Peyer's patch (tissue), 4 donors: ENCODE measurements around the gene IGFBP3. TPM values are rescaled to one million over a fixed set of nuclear protein-coding genes. Genes with fewer than 3 reads are reported as not detected.

Experiments
- DNase-seq, 3 donors: peaks; one replicate each; pipeline ENCODE4 v3.0.0-alpha.2; 2017 to 2019
- H3K27ac ChIP-seq, 4 donors: fragments of 200-600 bp; sonication (generic); one replicate each; pipeline ENCODE4 v1.5.1; 2016 to 2019
- H3K27me3 ChIP-seq, 2 donors: fragments of 200-600 bp; sonication (generic); one replicate each; pipeline ENCODE4 v1.5.1; 2019
- H3K36me3 ChIP-seq, 3 donors: fragments of 200-600 bp; sonication (generic); one replicate each; pipeline ENCODE4 v1.5.1; 2016 to 2019
- H3K4me1 ChIP-seq, 4 donors: fragments of 200-600 bp; sonication (generic); one replicate each; pipeline ENCODE4 v1.5.1; 2016 to 2019
- H3K4me3 ChIP-seq, 4 donors: fragments of 200-600 bp; sonication (generic); 1 replicate in 3 of 4; 2 replicates in 1 of 4; pipeline ENCODE4 v1.5.1; 2016 to 2019; ENCODE audit warnings: mild to moderate bottlenecking in 1 of 4
- H3K9me3 ChIP-seq, 4 donors: fragments of 200-600 bp; sonication (generic); one replicate each; pipeline ENCODE4 v1.5.1; 2016 to 2019; ENCODE audit warnings: mild to moderate bottlenecking in 1 of 4
- POLR2A ChIP-seq, 2 donors: fragments of 450-650 bp; IDR thresholded peaks; one replicate each; pipeline ENCODE4 v1.5.1; 2017; ENCODE audit warnings: antibody characterized with exemption in 2 of 2, mild to moderate bottlenecking in 2 of 2, moderate library complexity in 2 of 2
- total RNA-seq, 4 donors: library from RNA; depleted of rRNA; stranded (reverse); fragments of >200 nt; gene quantifications; one replicate each; pipeline ENCODE4 v1.1.0, GENCODE V29; 2016
- TF ChIP-seq, protein P1 (sequence below), 6 experiments: fragments of 450-650 bp in 4 of 6; fragments of 200-600 bp in 2 of 6; sonication (generic) in 1 of 6; IDR thresholded peaks; one replicate each; pipeline ENCODE4 v1.5.1; 2017 to 2019; ENCODE audit warnings: antibody characterized with exemption in 6 of 6, mild to moderate bottlenecking in 3 of 6, moderate library complexity in 1 of 6

Gene IGFBP3
- total RNA-seq, 4 donors from 2014 or later, result 14.4 to 82.2 (median 35.1) TPM

DNA sequence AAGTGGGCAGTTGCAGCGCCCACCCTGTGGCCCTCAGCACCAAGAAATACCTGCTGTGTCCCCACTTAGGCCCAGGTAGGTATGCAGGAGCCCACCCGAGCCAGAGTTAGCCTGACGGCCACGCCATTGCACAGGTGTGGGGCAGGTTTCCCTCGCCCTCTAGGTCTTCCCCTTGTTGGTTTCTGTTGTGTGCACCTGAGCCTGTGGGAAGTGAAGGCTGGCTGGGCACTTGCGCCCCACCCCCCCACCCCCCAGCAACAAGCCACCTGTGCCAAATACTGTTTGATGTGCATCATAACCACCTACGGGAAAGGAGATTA is 48.1 kb downstream of the IGFBP3 start, which contains the start of gene CCDC201:
Gene CCDC201, minus strand, starts transcription at position 48 of the 320 bp plus-strand sequence. CDS start 75 bp downstream, outside the sequence.
- Histone ChIP-seq H3K27ac (no peak within 1 kb of the TSS), H3K4me1 (no peaks in the 10 kb centered on the region), H3K27me3 (no peaks in the 10 kb centered on the region), H3K36me3 (no peaks in the 10 kb centered on the region), H3K4me3 (no peak within 1 kb of the TSS), H3K9me3 (peaks cover 0 to 1% (median 0%) of the 10 kb centered on the region in 4 donors)
- TF ChIP-seq, protein P1, sequence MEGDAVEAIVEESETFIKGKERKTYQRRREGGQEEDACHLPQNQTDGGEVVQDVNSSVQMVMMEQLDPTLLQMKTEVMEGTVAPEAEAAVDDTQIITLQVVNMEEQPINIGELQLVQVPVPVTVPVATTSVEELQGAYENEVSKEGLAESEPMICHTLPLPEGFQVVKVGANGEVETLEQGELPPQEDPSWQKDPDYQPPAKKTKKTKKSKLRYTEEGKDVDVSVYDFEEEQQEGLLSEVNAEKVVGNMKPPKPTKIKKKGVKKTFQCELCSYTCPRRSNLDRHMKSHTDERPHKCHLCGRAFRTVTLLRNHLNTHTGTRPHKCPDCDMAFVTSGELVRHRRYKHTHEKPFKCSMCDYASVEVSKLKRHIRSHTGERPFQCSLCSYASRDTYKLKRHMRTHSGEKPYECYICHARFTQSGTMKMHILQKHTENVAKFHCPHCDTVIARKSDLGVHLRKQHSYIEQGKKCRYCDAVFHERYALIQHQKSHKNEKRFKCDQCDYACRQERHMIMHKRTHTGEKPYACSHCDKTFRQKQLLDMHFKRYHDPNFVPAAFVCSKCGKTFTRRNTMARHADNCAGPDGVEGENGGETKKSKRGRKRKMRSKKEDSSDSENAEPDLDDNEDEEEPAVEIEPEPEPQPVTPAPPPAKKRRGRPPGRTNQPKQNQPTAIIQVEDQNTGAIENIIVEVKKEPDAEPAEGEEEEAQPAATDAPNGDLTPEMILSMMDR (IDR thresholded peaks at IDR 0.05), result no peak
- no peak for TF ChIP-seq POLR2A (IDR thresholded peaks at IDR 0.05)
- no peak for DNase-seq

DNA sequence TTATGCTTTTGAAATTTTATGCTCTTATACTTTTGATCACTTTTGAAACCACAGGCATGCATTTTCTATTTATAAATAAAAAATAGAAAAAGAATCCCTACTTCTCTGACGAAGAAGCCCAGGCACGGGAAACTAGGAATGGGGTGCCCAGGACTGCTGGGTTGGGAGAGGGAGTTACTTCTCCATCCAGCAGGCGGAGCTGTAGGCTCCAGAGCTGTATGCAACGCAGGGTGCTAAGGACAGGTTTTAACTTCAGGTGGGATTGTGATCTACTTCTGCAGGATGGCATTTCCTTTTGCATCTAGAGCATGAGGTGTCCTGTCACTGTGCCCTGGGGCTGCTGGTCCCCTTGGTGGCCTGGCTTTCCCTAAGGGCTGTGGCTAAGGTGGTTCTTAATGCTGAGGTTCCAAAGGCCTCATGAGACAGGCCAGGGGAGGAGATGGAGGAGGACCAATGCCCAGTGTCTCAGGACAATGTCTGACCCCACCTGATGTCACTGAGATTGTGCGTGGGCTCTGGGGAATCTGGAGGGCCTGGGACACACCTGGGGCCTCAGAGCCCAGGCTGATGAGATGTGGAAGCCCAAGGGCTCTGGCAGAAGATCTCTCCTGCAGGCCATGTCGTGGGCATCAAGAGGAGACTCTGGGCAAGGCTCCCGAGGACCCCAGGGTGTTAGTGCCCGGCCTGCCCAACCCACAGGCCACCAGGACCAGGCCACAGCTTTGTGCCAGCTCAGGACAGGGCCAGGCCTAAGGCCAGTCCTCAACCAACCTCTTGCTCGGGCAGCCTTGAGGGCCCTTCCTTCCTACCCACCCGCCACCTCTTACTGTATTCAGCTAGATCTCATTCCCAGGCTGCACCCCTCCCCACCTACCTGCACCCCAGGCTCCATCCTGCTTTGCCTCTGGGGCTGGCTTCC is 48.7 kb downstream of the IGFBP3 start:
- no peaks in the 10 kb centered on the region for H3K4me1 ChIP-seq
- DNase-seq, result no peak
- no peak overlapping the region for H3K4me3 ChIP-seq
- H3K27ac ChIP-seq, result no peak overlapping the region
- no peak for TF ChIP-seq POLR2A (IDR thresholded peaks at IDR 0.05)
- TF ChIP-seq, protein P1 (IDR thresholded peaks at IDR 0.05), result peak in 2 of 6 experiments; percentile 16 to 18
- H3K27me3 ChIP-seq, result no peaks in the 10 kb centered on the region
- no peaks in the 10 kb centered on the region for H3K9me3 ChIP-seq
- H3K36me3 ChIP-seq, result no peaks in the 10 kb centered on the region

DNA sequence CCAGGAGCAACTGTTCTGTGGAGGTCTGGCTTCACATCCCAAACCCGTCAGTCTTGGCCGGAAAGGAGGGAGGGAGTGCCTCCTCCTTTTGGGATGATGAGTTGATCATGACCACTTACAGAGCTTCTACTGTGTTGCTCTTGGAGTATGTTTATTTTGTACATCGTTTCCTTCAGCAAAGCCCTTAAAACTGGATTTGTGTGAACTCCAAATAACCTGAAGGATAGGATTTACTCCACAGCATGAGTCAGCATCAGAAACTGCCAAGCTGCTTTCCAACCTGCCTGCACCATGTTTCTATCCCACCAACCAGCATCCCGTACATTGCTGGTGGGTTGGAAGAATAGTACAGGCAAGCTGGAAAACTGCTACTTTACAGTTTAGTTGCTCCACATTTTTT is 51.6 kb downstream of the IGFBP3 start:
- no peaks in the 10 kb centered on the region for H3K4me1 ChIP-seq
- no peaks in the 10 kb centered on the region for H3K9me3 ChIP-seq
- no peaks in the 10 kb centered on the region for H3K27me3 ChIP-seq
- TF ChIP-seq, protein P1 (IDR thresholded peaks at IDR 0.05), result no peak
- TF ChIP-seq POLR2A (IDR thresholded peaks at IDR 0.05), result no peak
- H3K27ac ChIP-seq, result no peak overlapping the region
- no peaks in the 10 kb centered on the region for H3K36me3 ChIP-seq
- no peak overlapping the region for H3K4me3 ChIP-seq
- no peak for DNase-seq

DNA sequence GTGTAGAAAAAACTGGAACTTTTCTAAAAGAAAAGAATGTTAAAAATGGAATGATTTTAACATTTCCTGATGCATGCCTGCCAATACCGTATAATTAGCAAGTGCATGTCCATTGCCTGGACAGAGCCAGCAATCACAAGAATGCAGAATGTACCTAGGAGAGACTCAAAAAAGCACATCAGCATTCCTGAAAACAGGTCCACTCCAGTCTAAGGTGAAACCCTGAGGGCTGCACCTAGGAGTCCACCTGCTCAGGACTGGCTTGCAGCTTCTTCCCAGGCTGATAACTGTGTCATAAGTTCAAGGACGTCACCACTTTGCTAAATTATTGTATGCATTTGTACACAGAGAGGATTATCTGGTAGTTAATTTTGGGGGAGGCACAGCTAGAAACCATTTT is 53.6 kb downstream of the IGFBP3 start:
- DNase-seq, result no peak
- Histone ChIP-seq H3K36me3 (no peaks in the 10 kb centered on the region), H3K4me3 (no peak overlapping the region), H3K9me3 (no peaks in the 10 kb centered on the region), H3K4me1 (no peaks in the 10 kb centered on the region), H3K27ac (no peak overlapping the region), H3K27me3 (no peaks in the 10 kb centered on the region)
- TF ChIP-seq POLR2A (IDR thresholded peaks at IDR 0.05), result no peak
- TF ChIP-seq, protein P1 (IDR thresholded peaks at IDR 0.05), result no peak

DNA sequence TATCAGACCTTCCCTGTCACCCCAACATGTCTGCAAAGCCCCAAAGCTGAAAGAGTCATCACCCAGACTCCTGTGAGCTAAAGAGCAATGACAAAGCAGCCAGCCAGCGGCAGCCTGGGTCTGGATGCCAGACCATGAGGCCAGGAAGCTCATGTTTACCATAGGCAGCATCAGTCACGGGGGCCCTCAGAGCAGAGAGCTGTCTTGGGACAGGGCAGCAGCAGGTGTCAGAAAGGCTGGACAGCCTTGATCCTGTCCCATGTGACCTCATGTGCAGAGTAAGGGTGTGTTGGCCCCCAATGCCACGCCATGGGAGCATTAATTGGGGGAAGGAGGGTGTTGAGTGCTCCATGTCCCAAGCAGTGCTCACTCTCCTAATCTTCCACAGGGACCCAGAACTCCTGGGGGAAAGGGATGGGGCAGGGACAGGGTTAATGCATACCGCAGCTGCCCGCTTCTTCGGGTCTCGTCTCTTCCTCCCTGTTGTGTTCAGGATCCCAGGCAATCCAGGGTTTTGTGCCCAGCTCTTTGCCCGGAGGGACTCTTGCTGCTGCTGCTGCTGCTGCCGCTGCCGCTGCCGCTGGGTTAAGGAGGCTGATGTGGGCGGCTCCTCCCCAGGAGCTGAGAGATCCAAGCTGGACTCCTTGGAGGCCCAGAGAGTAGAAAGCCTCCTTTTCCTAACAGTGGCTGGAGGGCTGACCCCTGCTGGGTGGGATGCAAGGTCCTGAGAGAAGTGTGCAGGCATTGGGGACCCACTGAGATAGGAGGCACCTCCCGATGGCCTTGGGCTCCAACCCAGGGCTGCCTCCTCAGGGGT is 55.3 kb downstream of the IGFBP3 start:
- Histone ChIP-seq H3K4me1 (no peaks in the 10 kb centered on the region), H3K9me3 (no peaks in the 10 kb centered on the region), H3K27me3 (no peaks in the 10 kb centered on the region), H3K4me3 (no peak overlapping the region), H3K36me3 (no peaks in the 10 kb centered on the region), H3K27ac (no peak overlapping the region)
- TF ChIP-seq POLR2A (IDR thresholded peaks at IDR 0.05), result no peak
- TF ChIP-seq, protein P1 (IDR thresholded peaks at IDR 0.05), result no peak
- DNase-seq, result no peak
